Liver (tissue), 9 donors: ENCODE data around the gene GAS6. TPM values are rescaled to one million over a fixed set of nuclear protein-coding genes. Genes with fewer than 3 reads are reported as not detected.
"Not testable (repeated sequence)": the region's sequence is repeated elsewhere in the genome, so short reads cannot be mapped to it uniquely, and the experiment has no call there.

ENCODE experiments used
- DNase-seq: peaks from one replicate; pipeline ENCODE4 v3.0.0-alpha.2; 2017; ENCODE audit warnings: low spot score
- H3K27ac ChIP-seq, 2 donors: one replicate each; pipeline ENCODE4 v1.7.0; 2013; ENCODE audit warnings: inconsistent platforms in 2 of 2, low read length in 2 of 2, control low read depth in 1 of 2, low read depth in 1 of 2, mild to moderate bottlenecking in 1 of 2
- H3K27me3 ChIP-seq, 4 donors: one replicate each; pipeline versions ENCODE4 v1.6.1 to v1.7.0; 2013; ENCODE audit warnings: low read length in 3 of 4, inconsistent platforms in 1 of 4, mild to moderate bottlenecking in 1 of 4, moderate library complexity in 1 of 4; ENCODE audit not compliant: control insufficient read depth in 4 of 4, insufficient read depth in 4 of 4
- H3K36me3 ChIP-seq, 4 donors: one replicate each; pipeline versions ENCODE4 v1.6.1 to v1.7.0; 2013; ENCODE audit warnings: low read length in 3 of 4, mild to moderate bottlenecking in 3 of 4, low read depth in 1 of 4, moderate library complexity in 1 of 4; ENCODE audit not compliant: control insufficient read depth in 4 of 4, insufficient read depth in 3 of 4
- H3K4me1 ChIP-seq, 4 donors: one replicate each; pipeline versions ENCODE4 v1.6.1 to v1.7.0; 2013; ENCODE audit warnings: low read length in 3 of 4, mild to moderate bottlenecking in 3 of 4, moderate library complexity in 1 of 4; ENCODE audit not compliant: control insufficient read depth in 4 of 4, insufficient read depth in 4 of 4
- H3K4me3 ChIP-seq, 3 donors: one replicate each; pipeline versions ENCODE4 v1.6.1 to v1.7.0; 2013; ENCODE audit warnings: low read length in 3 of 3, control low read depth in 1 of 3, low read depth in 1 of 3, mild to moderate bottlenecking in 1 of 3
- H3K9ac ChIP-seq, 2 donors: one replicate each; pipeline ENCODE4 v1.7.0; 2013; ENCODE audit warnings: low read length in 2 of 2, mild to moderate bottlenecking in 2 of 2, moderate library complexity in 2 of 2, control low read depth in 1 of 2, low read depth in 1 of 2
- H3K9me3 ChIP-seq, 4 donors: one replicate each; pipeline versions ENCODE4 v1.6.1 to v1.7.0; 2013; ENCODE audit warnings: low read length in 3 of 4; ENCODE audit not compliant: control insufficient read depth in 4 of 4
- ATF3 ChIP-seq: IDR thresholded peaks from 2 replicates; pipeline ENCODE4 v1.6.1; 2016; ENCODE audit warnings: antibody characterized with exemption
- FOXA1 ChIP-seq: IDR thresholded peaks from 2 replicates; pipeline ENCODE4 v1.6.1; 2016; ENCODE audit warnings: antibody characterized with exemption
- FOXA2 ChIP-seq: IDR thresholded peaks from 2 replicates; pipeline ENCODE4 v1.6.1; 2016; ENCODE audit warnings: antibody characterized with exemption
- GABPA ChIP-seq, 2 donors: IDR thresholded peaks in 1 of 2; conservative IDR thresholded peaks in 1 of 2; 2 replicates each; pipeline ENCODE4 v1.6.1; 2016; ENCODE audit warnings: antibody characterized with exemption in 2 of 2, mild to moderate bottlenecking in 1 of 2, moderate library complexity in 1 of 2
- HNF4A ChIP-seq, 2 donors: conservative IDR thresholded peaks; 2 replicates each; pipeline ENCODE4 v1.6.1; 2016; ENCODE audit warnings: antibody characterized with exemption in 2 of 2, mild to moderate bottlenecking in 2 of 2
- JUND ChIP-seq, 2 donors: IDR thresholded peaks; 2 replicates each; pipeline ENCODE4 v1.6.1; 2016; ENCODE audit warnings: antibody characterized with exemption in 2 of 2
- NR2F2 ChIP-seq: IDR thresholded peaks from 2 replicates; pipeline ENCODE4 v1.6.1; 2016; ENCODE audit warnings: antibody characterized with exemption
- RAD21 ChIP-seq, 2 donors: IDR thresholded peaks; 2 replicates each; pipeline ENCODE4 v1.6.1; 2016; ENCODE audit warnings: antibody characterized with exemption in 2 of 2, mild to moderate bottlenecking in 2 of 2
- REST ChIP-seq: IDR thresholded peaks from 2 replicates; pipeline ENCODE4 v1.6.1; 2016; ENCODE audit warnings: antibody characterized with exemption, mild to moderate bottlenecking
- RXRA ChIP-seq, 2 donors: IDR thresholded peaks; 2 replicates each; pipeline ENCODE4 v1.6.1; 2017 to 2018; ENCODE audit warnings: antibody characterized with exemption in 2 of 2, mild to moderate bottlenecking in 1 of 2
- YY1 ChIP-seq: IDR thresholded peaks from 2 replicates; pipeline ENCODE4 v1.6.1; 2016; ENCODE audit warnings: antibody characterized with exemption, mild to moderate bottlenecking
- WGBS: extraction: QIAGEN DNeasy Blood & Tissue Kit; methylation state at CpG from one replicate; pipeline ENCODE4 v1.1.7; 2013; 5-methylcytosine and 5-hydroxymethylcytosine counted together
- polyA plus RNA-seq, 2 donors: library from polyadenylated mRNA; stranded (reverse) in 1 of 2; unstranded in 1 of 2; fragments of 200-250 nt in 1 of 2; fragments of >200 nt in 1 of 2; fragmentation: Nextera tagmentation in 1 of 2; extraction: Ambion mirVana in 1 of 2; gene quantifications; one replicate each; pipeline versions ENCODE4 v1.2.1 to v1.2.3, GENCODE V29; 2013 to 2015
- total RNA-seq, 2 donors: library from RNA; depleted of rRNA; stranded (reverse); fragments of >200 nt; gene quantifications; one replicate each; pipeline ENCODE4 v1.2.3, GENCODE V29; 2014
- donor health status: healthy.
- donor health status: healthy.
- donor health status: healthy.
- donor health status: healthy.
- donor health status: healthy.

GAS6 gene
- total and polyA plus RNA-seq, 4 donors: 2.5 to 30.2 (median 9.1) TPM

- 91% methylated on average over 30 of the region's 30 CpGs for WGBS
- no peak overlapping the region for H3K4me3 ChIP-seq
- H3K9ac ChIP-seq: no peak overlapping the region
- H3K27ac ChIP-seq: no peak overlapping the region
- H3K36me3 ChIP-seq: peaks cover 0 to 2% (median 0%) of the 10 kb centered on the region in 4 donors
- H3K4me1 ChIP-seq: no peaks in the 10 kb centered on the region
- H3K27me3 ChIP-seq: no peaks in the 10 kb centered on the region
- no peak for TF ChIP-seq RAD21 (IDR thresholded peaks at IDR 0.05)
- no peak for TF ChIP-seq RXRA (IDR thresholded peaks at IDR 0.05)
- no peak for TF ChIP-seq JUND (IDR thresholded peaks at IDR 0.05)
- TF ChIP-seq ATF3: no peak
- DNase-seq: no peak
- no peaks in the 10 kb centered on the region for H3K9me3 ChIP-seq
Observed at GRCh38 chr13:113796964-113797676, 66.8 kb downstream of the GAS6 start.

- 83% methylated on average over 20 of the region's 20 CpGs for WGBS
- H3K9ac ChIP-seq: no peak overlapping the region
- H3K4me3 ChIP-seq: no peak overlapping the region
- peaks cover 0 to 2% (median 0%) of the 10 kb centered on the region in 4 donors for H3K36me3 ChIP-seq
- H3K4me1 ChIP-seq: no peaks in the 10 kb centered on the region
- no peaks in the 10 kb centered on the region for H3K27me3 ChIP-seq
- no peak overlapping the region for H3K27ac ChIP-seq
- TF ChIP-seq RXRA (IDR thresholded peaks at IDR 0.05) (no peak), FOXA1 (no peak), YY1 (no peak), GABPA (IDR thresholded peaks at IDR 0.05 in 1 of 2, conservative IDR thresholded peaks at IDR 0.05 in 1 of 2) (no peak), NR2F2 (no peak), FOXA2 (no peak), HNF4A (conservative IDR thresholded peaks at IDR 0.05) (no peak), REST (no peak)
- H3K9me3 ChIP-seq: no peaks in the 10 kb centered on the region
- DNase-seq: no peak
Observed at GRCh38 chr13:113796211-113796963, 67.5 kb downstream of the GAS6 start.

GRCh38 chr13:113795362-113795761 is 68.5 kb downstream of the GAS6 start:
- H3K27me3 ChIP-seq, DNase-seq, H3K4me3 ChIP-seq, H3K36me3 ChIP-seq, H3K27ac ChIP-seq, H3K9me3 ChIP-seq, H3K9ac ChIP-seq, H3K4me1 ChIP-seq: not testable (repeated sequence)
- whole genome bisulfite sequencing: 35% methylated on average over 1 of the region's 1 CpG
